ENCODE results near the gene DNM2.

- no peak for TF ChIP-seq TAF1 (IDR thresholded peaks at IDR 0.05; ENCODE audit: borderline replicate concordance, insufficient read depth, low read length)
- TF ChIP-seq POLR2AphosphoS5 (IDR thresholded peaks at IDR 0.05; ENCODE audit: low read depth, low read length): no peak
These were observed 11.5 kb downstream of the DNM2 start for GRCh38 chr19:10729411-10729810.
